NCI-H345 treated with DMSO at 0.1 percent for 48 hours (cell line): Measurements from ENCODE around the gene GRIFIN.
"Not testable (repeated sequence)": the region's sequence is repeated elsewhere in the genome, so short reads cannot be mapped to it uniquely, and the experiment has no call there.

Experiments used
- DNase-seq: peaks from one replicate; lab custom pipeline; 2025; ENCODE audit not compliant: unreplicated experiment; lab: John Stamatoyannopoulos, UW

The GRIFIN gene

DNA sequence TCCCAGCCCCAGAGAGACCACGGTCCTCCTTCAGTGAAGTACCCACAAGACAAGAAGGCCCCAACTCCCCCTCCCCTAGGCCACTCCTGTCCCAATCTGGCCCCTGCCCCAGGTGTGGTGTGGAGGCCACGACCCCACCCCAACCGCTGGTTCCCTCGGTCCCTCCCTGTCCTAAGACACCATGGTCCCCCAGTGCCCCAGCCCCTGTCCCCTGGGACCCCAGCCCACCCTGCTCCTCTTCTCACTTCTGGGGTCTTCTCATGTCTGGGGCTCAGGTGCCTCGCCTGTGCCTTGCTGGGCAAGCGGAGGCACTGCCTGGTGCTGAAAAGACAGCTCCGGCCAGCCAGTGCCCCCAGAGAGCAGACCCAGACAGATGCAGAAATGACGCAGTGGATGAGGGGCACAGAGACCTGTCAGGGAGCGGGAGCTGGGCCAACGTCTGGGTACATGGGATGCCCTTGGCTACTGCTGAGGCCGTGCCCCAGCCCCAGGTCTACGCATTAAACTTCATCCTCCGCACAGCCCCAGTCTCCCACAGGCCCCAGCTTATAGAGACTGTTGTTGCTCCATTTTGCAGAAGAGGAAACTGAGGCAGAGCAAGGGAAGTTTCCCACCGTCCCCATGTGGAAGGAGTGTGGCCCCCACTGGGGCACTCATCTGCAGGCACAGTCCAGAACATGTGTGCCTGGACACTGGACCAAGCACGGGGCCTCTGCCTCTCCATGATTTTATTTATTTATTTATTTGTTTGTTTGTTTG is 14.8 kb downstream of the GRIFIN start:
- DNase-seq, result no peak

DNA sequence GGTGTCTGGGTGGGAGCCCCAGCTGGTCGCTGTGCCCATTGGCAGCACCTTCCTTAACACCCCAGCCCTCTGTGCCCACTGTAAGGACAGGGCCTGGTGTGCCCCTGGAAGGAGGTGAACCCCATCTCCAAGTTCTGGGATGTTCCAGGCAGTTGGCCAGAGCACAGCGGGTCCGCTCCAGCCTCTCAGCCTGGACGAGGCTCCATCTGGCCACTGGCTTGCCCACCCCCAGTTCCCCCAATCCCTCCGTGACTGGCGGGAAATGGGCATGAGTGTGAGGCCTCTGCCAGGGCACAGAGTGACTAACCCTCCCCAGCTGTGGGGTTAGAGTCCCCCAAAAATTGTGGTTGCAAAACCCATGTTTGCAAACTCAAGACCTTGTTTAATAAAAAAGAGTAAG is 15.6 kb downstream of the GRIFIN start:
- DNase-seq, result no peak

DNA sequence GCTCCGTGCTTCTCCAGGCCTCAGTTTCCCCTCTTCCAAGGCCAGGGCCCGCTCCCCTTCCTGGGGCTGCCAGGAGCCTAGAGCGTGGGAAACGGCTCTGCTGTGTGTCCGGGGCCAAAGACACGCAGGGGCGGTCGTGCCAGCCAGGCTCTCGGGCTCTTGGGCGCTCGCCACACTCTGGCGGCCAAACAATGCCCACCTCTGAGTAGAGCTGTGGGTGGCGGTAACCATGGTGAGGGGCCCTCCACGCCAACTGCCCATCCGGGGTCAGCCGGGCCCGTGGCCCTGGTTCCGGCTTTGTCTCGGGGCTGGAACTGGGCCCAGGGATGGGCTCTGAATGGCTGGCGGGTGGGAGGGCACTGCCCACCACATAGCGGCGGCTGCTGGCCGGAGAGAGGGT is 16.0 kb downstream of the GRIFIN start:
- DNase-seq, result no peak

DNA sequence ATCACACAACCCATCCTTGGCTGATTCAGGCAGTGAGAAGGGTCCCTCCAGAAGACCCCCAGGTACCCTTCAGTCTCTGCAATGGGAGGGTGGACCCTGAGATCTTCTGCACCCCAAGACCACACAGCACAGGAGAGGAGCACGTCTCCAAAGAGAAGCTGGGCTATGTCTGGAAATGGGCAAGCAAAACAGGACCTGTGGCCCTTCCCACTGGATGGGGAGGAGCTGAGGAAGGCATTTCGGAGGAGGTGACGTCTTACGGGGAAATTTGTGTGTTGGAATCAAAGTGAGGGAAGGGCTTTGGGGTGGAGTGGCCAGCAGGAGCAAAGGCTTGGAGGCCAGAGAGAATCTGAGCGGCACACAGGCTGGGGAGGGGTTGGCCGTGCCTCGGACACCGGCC is 16.5 kb downstream of the GRIFIN start:
- DNase-seq, result no peak

DNA sequence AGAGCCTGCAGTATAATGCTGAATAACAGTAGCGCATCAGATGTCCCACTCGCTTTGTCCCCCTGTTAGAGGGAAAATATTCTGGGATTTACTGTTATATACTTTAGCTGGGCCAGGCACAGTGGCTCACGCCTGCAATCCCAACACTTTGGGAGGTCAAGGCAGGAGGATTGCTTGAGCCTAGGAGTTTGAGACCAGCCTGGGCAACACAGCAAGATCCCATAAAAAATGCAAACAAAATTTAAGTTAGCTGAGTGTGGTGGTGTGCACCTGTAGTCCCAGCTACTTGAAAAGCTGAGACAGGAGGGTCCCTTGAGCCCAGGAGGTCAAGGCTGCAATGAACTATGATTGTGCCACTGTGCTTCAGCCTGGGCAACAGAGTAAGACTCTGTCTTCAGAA is 22.3 kb downstream of the GRIFIN start:
- not testable (repeated sequence) for DNase-seq

DNA sequence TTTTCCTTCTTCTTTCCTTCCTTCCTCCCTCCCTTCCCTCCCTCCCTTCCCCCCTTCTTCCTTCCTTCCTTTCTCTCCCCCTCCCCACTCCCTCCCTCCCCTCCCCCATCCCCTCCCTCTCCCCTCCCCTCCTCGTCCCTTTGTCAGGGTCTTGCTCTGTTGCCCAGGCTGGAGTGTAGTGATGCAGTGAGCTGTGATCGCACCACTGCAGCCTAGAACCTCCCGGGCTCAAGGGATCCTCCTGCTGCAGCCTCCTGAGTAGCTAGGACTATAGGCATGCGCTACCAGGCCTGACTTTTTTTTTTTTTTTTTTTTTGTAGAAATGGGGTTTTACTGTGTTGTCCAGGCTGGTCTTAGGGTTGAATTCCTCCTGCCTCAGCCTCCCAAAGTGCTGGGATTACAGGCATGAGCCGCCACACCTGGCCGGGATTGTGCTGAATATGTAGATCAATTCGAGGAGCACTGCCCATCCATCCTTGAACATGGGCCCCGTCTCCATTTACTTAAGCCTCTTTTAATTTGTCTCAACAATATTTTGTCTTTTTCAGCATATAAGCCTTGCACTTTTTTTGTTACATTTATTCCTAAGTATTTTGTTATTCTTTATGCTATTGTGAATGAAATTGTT is 23.4 kb downstream of the GRIFIN start:
- no peak for DNase-seq

DNA sequence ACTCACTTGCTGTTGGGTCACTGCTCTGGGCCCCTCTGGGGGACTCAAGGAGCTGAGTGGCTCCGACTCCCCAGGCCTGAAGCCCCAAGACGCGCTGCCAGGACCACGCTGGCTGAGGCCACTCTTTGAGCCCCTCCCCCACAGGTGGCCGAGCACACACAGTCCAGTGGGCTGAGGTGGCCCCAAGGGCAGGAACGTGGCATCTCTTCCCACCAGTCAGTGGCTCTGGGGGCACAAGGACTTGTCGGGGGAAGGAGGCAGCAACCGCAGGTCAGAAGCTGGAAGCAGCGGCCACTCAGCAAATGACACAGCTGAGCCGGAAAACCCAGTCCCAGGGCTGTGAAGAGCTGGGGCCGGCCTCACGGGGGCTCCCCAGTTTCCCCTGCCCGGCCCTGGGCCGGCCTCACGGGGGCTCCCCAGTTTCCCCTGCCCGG is 24.1 kb downstream of the GRIFIN start:
- DNase-seq, result no peak

DNA sequence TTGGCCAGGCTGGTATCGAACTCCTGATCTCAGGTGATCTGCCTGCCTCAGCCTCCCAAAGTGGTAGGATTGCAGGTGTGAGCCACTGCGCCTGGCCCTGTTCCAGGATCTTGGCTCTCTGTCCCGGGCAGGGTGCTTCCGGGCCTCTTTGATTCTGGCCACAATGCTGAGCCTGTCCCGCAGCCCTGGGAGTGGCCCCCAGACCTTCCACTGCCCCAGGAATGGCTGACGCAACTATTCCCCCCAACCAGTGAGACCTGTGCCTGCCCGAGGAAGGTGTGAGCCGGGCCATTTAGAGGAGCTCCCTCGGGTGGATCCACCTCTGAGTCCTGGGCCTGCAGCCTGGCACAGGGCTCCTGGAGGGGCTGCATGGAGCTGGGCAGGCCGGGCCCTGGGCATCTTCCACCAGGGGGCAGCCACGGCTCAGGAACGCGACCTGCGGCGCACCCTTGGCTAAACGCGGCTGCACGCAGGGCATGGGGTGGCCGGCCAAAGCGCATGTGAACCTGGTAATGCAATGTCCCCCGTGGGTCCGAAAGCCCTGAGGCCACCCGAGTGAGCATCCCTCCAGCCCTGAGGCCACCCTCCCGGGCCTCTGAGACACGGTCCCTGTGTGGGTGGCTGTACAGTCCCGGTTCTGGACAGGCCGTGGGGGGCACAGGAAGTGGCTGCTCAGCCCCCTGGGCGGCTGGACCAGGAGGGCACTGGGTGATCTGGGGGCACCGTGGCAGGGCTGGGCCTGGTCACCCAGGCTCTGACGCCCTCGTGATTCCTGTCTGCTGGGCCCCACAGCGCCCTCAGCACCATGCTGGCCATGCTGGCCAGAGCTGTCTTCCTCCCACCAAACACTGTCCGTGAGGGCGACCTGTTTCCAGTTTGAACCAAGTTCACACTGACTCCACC is 24.8 kb downstream of the GRIFIN start:
- DNase-seq, result peak; percentile 60

DNA sequence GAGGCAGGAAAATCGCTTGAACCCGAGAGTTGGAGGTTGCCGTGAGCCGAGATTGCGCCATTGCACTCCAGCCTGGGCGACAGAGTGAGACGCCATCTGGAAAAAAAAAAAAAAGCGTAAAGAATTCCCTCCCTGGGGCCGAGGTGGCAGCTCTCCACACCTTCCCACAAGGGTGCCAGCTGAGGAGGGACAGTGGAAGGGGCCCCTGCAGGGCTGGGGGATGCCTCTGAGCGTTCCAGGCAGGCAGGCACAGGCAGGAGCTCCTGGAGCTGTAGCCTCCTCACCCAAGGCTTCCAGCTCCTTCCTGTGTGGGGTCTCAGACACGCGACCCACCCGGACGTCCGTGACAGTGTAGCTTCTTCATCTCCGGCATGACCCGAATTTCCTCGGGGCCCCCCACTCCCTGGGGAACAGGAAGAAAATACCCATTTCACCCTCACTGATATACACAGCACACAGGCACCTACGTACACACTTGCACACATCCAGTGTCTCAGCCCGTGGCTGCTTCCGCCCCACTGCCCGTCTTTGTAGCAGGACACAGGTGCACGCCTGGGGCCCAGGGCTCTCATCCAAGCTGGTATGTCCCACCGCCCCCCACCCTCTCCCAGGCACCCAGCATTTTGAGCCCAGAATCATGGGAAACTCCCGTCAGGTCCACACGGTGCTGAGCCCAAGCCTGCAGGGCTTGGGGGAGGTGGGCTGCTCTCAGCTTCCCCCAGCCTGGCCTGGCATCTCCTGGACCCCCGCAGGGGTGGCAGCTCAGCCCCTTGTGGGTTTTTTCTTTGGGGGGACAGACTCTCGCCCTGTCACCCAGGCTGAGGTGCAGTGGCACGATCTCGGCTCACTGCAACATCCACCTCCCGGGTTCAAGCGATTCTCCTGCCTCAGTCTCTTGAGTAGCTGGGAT is 25.7 kb downstream of the GRIFIN start:
- no peak for DNase-seq

DNA sequence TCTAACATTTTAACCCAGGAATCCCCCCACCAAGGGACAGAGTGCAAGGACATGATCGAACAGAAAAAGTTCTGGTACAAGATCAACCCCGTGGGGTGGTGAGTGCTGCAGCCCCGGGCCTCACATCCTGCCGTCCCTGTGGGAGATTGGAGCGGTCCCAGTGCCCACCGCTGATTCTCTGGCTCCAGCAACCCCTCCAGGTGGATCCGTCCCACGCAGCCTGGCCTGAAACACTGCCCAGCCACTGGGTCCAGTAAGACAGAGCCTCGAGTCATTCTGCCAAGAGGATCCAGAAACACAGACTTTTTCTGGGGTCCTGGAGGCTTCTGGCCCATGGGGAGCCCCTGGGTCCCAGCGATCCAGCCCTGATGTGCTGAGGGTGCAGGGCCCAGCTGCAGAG is 29.5 kb downstream of the GRIFIN start:
- no peak for DNase-seq

DNA sequence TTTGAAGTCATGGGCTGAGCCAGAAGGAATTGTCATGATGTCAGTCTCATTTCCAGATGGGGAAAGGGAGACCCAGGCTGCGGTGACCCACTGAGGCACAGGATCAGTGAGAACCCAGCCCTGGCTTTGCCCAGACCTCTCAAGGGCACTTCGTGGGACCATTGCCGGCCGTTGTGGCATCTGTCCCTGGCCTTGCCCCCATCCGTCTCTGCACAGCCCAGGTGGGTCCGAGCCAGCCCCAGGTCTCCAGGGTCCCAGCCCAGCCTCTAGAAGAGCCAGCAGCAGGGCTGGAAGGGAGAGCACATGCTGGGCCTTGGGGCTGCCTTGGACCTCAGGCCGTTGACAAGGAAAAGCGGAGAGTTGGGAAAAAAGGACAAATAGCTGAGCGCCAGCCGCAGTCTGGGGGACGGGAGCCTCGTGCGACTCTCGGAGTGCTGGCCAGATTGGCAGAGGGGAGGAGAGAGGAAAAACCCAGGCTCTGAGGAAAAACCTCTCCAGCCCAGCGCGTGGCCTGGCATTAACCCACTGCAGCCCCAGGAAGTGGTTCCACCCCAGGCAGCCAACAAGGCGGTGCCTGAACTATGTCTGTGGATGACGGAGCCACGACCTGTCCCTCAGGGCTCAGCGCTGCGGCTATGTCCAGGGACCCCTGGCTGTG is 30.2 kb downstream of the GRIFIN start:
- DNase-seq, result no peak

DNA sequence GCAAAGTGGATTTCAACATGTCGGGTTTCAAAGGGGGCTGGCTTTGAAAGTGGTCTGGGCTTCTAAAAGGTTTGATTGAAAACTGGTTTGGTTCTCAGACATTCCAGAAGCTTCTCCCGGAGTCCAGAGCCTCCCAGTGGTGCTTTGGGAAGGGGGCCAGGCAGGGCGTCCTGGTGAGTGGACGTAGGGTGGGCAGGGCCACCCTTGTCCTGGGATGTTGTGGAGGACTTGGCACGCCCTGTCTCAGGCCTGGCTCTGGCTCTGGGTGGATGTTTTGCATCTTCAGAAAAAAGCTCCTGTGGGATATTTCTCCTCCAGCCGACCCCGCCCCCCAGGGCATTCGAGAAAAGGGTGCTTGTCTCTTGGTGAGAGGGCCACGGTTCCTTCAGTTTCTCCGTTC is 31.2 kb downstream of the GRIFIN start:
- DNase-seq, result no peak

DNA sequence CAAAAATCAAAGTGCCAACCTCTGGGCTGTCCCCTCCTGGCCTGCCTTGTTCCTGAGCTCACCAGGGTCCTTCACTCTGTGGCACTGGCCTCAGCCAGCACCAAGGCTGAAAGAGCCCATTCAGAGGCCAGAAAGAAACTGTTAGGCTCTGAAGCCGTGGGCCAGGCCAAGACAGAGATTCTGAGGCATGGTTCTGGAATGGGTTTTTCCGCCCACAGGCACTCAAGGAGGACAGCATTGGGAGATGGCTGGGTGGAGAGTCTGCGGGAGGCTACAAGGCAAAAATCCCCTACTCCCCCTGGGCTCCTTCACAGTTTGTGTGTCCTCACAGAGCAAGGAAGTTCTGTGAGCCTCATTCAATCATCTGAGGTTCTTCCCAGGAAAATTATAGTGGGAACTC is 31.7 kb downstream of the GRIFIN start:
- no peak for DNase-seq

DNA sequence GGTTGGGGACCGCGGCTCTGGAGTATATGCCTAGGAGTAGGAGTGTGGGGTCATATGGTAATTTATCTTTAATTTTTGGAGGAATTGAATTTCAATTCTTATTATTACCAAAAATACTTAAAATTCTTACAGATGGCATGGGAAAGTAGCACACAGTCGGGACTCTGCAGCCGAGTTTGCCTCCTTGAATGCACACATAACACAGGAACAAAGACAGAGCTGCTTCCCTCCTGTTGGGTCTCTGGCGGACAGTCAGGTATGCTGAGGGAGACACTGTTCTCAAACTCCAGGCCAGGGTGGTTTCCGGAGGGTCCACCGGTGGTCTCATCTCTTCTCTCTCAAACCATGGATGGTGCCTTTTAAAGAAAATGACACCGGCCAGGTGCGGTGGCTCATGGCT is 32.7 kb downstream of the GRIFIN start:
- no peak for DNase-seq

DNA sequence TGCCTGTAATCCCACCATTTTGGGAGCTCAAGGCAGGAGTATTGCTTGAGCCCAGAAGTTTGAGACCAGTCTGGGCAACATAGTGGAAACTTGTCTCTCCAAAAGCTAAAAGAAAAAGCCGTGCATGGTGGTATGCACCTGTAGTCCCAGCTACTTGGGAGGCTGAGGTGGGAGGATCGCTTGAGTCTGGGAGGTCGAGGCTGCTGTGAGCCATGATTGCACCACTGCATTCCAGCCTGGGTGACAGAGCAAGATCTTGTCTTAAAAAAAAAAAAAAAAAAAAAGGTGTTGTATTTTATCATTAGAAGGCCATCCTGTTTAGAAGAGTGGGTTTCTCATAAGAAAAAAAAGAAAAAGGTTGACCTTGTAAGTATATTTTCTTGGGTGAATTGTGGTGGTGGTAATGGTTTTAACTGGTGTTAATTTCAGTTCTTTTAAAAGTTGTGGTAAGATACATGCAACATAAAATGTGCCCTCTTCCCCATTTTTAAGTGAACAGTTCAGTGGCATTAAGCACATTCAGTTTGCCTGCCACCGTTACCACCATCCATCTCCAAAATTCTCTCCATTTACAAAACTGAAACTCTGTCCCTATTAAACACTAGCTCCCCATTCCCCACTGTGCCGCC is 34.7 kb downstream of the GRIFIN start:
- no peak for DNase-seq

DNA sequence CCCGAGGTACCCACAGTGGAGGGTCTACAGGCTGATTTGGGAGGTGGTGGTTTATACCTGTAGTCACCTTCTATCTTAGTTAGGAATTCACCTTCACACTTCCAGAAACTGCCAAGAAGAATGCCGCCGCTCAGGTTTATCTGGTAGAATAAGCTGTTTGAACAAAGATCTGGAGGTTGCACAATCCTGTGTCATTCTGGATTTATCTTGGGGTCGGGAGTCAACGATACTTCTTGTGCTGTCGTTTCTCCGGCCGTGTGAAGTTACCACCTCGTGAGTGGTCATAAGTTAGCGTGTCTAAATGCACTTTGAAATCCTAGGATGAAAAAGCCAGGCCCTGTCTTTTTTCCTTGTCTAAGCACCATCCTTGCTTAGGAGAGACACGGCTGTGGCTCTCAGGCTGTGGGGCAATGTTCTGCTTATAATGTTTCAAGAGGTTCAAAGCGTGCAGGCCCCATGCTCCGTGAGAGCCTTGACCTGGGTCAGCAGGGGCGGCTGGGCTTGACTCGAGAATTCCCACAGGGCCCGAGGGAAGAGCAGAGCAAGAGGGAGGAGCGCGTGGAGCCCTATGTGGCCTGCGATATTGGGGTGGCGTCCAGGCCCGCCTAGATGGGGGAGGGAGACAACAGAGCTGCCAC is 35.5 kb downstream of the GRIFIN start:
- DNase-seq, result no peak

DNA sequence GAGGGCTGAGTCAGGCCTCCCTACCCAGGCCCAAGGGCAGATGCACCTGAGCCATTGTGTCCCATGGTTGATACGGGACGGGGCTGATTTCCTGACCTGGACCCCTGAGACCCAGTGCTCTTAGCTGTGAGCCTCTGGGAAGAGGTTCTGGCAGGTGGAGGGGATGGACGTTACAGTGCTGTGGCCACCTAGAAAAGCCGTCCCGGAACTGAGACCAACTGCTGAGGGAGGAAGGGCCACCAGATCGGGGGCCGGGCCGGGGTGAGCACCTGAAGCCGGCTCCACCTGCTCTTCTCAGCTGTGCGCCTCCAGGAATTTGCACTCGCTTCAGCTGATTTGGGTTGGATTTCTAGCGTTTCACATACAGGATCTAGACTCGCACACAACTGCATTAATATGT is 37.4 kb downstream of the GRIFIN start:
- no peak for DNase-seq

DNA sequence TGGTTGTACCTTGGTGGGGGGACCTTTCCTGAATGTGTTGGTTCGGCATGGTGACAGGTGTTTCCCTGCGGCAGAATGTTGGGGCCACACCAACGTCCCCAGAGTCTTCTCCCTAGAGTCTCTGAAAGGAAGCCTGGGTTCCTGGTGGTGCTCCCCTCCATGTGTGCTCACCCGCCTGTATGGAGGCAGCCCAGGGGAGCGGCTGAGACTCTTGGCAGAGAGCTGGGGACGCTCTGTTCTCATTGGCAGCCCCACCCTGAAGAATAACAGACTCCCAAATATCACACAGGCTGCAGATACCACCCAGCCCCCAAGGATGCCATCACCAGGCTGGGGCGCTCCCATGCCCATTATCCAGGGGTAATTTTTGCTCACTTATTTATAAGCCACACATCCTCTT is 38.0 kb downstream of the GRIFIN start:
- DNase-seq, result peak; percentile 30

DNA sequence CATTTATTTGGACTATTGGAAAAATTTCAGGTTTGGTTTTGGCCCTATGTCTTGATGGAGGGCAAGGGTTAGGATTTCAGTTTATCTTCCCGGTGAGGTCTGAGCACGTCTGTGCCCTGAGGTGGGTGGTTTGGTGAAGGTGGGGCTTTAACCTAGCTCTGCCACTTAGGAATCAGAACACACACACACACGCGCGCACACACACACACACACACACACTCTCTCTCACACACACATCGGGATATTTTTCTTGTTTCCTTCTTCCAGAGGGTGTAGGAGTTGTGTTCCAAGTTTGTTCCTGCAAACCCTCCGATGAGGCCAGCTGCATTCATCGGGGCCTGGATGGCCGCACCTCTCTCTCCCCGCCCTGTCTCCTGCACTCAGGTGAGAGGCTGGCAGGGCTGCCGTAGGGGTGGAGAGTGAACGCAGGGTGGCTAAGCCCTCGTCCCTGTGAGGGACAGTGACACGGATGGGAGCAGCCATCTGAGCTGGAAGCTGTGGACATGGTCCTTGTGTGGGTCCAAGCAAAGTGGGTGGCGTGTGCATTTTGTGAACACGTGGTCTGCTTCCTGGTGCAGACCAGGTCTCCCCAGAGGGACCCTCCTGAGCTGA is 38.6 kb downstream of the GRIFIN start:
- no peak for DNase-seq
